IPS-15b (cell line): ENCODE data around the gene COL23A1.

Experiments used
- H3K27me3 ChIP-seq: one replicate; pipeline ENCODE4 v1.6.1; 2013; ENCODE audit warnings: low read length; ENCODE audit not compliant: control insufficient read depth, insufficient read depth
- H3K36me3 ChIP-seq: one replicate; pipeline ENCODE4 v1.6.1; 2013; ENCODE audit warnings: low read length; ENCODE audit not compliant: control insufficient read depth, insufficient read depth
- H3K4me1 ChIP-seq: one replicate; pipeline ENCODE4 v1.6.1; 2013; ENCODE audit warnings: mild to moderate bottlenecking, low read length; ENCODE audit not compliant: control insufficient read depth, insufficient read depth
- H3K4me3 ChIP-seq: one replicate; pipeline ENCODE4 v1.5.1; 2013; ENCODE audit warnings: low read depth, low read length
- H3K9ac ChIP-seq: one replicate; pipeline ENCODE4 v1.6.1; 2013; ENCODE audit warnings: low read depth, mild to moderate bottlenecking, low read length
- H3K9me3 ChIP-seq: one replicate; pipeline ENCODE4 v1.6.1; 2013; ENCODE audit warnings: mild to moderate bottlenecking, low read length; ENCODE audit not compliant: control insufficient read depth, insufficient read depth

The COL23A1 gene

DNA sequence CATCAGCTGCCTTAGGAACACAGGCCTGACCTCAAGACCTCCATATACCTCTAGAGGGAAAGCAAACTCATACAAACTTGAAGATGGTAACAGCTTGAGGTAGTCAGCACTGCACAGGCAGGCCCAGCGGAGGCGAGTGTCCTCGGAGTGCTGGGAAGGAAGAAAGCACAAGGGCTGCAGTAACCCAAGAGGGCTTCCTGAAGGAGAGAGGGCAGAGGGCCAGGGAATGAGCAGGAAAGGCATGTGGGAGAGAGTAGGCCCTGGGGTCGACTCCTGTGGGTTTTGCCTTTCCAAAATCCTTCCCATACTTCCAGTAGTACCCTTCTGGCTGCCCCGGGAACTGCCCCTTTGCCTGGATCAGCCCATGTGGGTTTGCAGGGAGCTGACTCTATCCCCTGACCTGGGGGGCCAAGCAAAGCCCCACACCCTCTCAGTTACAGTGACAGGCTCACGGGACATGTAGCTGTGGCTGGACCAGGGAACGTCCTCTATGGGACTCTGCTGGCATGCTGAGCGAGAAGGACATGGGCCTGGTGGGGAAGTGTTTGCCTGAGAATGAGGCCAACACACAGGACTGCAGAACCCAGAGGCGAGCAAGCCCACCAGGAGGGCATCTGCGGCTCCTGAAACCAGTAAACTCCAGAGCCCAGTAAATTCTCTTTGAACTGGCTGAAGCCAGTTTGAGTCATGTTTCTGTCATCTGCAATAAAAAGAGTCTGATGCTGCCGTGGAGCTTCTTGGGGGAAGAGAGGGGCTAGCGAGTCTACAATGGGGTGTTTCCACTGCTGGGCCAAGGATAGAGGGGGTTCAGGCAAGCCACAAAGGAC is 64.1 kb downstream of the COL23A1 start:
- H3K4me3 ChIP-seq, result no peak overlapping the region
- peaks cover 6% of the 10 kb centered on the region for H3K4me1 ChIP-seq
- peaks cover 6% of the 10 kb centered on the region for H3K36me3 ChIP-seq
- no peaks in the 10 kb centered on the region for H3K27me3 ChIP-seq
- no peak overlapping the region for H3K9ac ChIP-seq
- H3K9me3 ChIP-seq, result no peaks in the 10 kb centered on the region

DNA sequence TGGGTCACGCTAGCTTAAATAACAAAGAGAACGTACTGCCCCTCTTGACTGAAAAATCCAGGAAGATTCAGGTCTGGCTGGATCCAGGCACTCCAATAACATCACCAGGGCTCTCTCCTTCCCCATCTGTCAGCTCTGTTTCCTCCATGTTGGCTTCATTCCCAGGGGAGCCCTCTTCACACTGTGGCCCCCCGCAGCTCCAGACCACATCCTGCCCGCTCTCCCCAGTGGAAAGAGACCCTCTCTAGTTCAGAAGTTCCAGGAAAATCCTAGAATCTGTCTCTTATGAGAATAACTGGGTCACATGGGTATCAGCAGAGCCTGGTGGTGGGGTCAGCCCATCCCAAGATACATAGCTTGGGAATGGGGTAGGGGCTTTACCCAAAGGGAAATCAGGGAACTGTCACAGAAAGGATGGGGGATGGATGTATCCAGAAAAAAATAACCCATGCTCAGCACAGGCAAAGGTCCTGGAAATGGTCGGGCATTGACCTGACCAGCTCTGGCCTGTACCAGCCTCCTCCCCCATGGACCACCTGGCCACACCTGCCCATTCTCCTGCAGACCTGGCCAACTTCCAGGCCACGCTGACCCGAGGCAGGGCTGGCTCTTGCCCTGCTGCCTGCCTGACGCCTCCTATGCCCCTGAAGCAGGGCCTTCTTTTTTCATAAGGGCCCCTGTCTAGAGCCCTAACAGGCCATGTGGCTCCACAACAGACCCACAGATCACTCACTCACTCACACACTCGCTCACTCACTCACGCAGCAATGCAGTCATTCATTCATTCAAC is 65.9 kb downstream of the COL23A1 start:
- Histone ChIP-seq H3K36me3 (peaks cover 3% of the 10 kb centered on the region), H3K9ac (no peak overlapping the region), H3K27me3 (no peaks in the 10 kb centered on the region), H3K4me3 (no peak overlapping the region), H3K9me3 (no peaks in the 10 kb centered on the region), H3K4me1 (peaks cover 6% of the 10 kb centered on the region)

DNA sequence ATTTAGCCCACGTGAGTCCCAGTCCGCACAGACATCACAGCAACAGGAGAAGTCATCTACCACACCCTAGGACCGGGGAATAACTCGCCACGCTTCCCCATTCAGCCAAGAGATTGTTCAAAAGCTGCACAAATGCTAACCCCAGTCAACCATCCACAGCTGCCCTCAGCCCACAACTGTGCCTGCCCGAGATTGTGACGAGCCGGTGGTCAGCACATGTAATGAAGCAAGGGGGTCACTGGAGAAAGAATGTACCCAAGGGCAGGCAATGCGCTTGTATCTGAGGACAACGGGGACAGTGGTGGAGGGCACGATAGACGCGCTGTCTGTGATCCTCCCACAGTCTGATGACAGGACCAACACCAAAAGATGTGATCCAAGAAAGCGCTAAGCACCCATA is 67.8 kb downstream of the COL23A1 start:
- peaks cover 2% of the 10 kb centered on the region for H3K9me3 ChIP-seq
- H3K4me3 ChIP-seq, result no peak overlapping the region
- peaks cover 3% of the 10 kb centered on the region for H3K36me3 ChIP-seq
- peaks cover 6% of the 10 kb centered on the region for H3K4me1 ChIP-seq
- H3K9ac ChIP-seq, result no peak overlapping the region
- H3K27me3 ChIP-seq, result no peaks in the 10 kb centered on the region

DNA sequence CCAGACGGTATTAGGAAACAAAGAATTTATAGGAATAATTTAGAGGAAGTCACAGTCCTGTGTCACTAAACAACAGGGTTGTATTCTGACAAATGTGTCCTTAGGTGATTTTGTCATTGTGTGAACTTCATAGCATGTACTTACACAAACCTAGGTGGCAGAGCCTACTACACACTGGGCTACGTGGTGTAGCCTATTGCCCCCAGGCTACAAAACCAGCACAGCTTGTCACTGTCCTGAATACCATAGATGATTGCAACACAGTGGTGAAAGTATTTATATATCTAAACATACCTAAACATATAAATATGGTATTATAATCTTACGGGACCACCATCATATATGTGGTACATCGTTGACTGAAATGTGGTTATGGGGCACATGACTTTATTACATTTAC is 69.3 kb downstream of the COL23A1 start:
- H3K4me3 ChIP-seq, result no peak overlapping the region
- H3K36me3 ChIP-seq, result peaks cover 3% of the 10 kb centered on the region
- peaks cover 2% of the 10 kb centered on the region for H3K9me3 ChIP-seq
- H3K9ac ChIP-seq, result no peak overlapping the region
- H3K4me1 ChIP-seq, result no peaks in the 10 kb centered on the region
- H3K27me3 ChIP-seq, result no peaks in the 10 kb centered on the region

DNA sequence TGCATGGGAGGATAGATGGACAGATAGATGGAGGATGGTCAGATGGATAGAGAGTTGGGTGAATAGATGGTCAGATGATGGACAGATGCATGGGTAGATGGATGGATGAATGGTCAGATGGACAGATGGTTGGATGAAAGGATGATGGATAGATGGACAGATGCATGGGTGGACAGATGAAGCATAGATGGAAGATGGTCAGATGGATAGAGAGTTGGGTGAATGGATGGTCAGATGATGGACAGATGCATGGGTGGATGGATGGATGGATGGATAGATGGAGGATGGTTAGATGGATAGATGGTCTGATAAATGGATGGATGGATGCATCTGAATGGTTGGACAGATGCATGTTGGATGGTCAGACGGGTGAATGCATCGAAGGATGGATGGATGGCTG is 70.4 kb downstream of the COL23A1 start:
- Histone ChIP-seq H3K27me3 (no peaks in the 10 kb centered on the region), H3K4me1 (no peaks in the 10 kb centered on the region), H3K36me3 (peaks cover 3% of the 10 kb centered on the region)

DNA sequence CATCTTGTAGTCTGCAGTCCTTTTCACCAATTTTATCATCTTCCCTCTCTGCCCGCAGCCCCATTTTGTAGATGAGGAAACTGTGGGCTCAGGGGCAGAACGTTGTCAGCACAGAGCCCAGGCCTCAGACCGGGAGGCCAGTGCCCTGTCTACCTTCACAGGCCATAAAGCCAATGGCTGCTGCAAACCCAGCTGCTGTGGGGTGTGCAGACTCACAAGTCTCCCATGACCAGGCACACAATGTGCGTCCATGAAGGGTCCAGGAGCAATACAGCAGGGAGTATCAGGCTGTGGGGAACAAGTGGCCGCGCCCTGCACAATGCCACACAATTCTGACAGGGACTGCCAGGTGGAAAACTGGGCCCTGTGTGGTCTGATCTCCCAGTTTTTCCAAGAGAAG is 71.0 kb downstream of the COL23A1 start:
- Histone ChIP-seq H3K36me3 (peaks cover 3% of the 10 kb centered on the region), H3K9me3 (peaks cover 2% of the 10 kb centered on the region), H3K9ac (no peak overlapping the region), H3K27me3 (no peaks in the 10 kb centered on the region), H3K4me1 (no peaks in the 10 kb centered on the region), H3K4me3 (no peak overlapping the region)

More for the DNA sequence above, 70.4 kb downstream of the COL23A1 start:
- no peak overlapping the region for H3K4me3 ChIP-seq
- no peak overlapping the region for H3K9ac ChIP-seq
- H3K9me3 ChIP-seq, result peaks cover 2% of the 10 kb centered on the region

DNA sequence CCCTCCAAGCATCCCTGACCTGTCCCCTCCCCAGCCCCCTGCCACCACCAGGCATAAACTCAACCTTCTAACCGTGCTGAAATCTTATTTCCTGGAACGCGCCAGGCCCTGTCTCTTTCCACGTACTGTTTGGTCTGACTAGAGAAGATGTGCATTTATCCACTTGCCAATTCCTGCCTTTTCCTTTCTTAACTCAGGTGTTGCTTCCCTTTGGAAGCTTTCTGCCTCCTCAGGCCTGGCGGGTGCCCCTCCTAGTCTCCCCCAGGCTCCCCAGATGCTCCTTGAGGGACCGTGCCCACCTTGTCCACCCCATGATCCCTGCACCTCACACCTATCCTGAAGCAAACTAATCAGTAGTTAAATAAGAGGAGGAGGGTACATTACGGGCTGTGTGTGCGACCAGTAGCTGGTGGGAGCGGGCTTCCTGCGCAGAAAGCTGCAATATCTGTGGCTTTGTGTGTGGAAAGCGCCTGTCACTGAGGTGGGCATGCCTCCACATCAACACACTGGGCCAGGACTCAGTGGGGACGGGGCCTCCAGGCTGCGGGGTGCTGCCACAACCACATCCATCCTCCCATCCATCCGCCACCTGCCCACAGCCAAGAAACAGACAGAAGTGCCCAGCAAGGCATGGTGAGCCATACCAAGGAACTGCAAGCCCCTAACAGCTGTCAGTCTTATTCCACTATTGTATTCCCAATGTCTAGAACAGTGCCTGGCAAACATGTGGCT is 73.5 kb downstream of the COL23A1 start:
- H3K27me3 ChIP-seq, result no peaks in the 10 kb centered on the region
- H3K9ac ChIP-seq, result no peak overlapping the region
- H3K9me3 ChIP-seq, result peaks cover 2% of the 10 kb centered on the region
- H3K4me3 ChIP-seq, result no peak overlapping the region
- no peaks in the 10 kb centered on the region for H3K36me3 ChIP-seq
- no peaks in the 10 kb centered on the region for H3K4me1 ChIP-seq

DNA sequence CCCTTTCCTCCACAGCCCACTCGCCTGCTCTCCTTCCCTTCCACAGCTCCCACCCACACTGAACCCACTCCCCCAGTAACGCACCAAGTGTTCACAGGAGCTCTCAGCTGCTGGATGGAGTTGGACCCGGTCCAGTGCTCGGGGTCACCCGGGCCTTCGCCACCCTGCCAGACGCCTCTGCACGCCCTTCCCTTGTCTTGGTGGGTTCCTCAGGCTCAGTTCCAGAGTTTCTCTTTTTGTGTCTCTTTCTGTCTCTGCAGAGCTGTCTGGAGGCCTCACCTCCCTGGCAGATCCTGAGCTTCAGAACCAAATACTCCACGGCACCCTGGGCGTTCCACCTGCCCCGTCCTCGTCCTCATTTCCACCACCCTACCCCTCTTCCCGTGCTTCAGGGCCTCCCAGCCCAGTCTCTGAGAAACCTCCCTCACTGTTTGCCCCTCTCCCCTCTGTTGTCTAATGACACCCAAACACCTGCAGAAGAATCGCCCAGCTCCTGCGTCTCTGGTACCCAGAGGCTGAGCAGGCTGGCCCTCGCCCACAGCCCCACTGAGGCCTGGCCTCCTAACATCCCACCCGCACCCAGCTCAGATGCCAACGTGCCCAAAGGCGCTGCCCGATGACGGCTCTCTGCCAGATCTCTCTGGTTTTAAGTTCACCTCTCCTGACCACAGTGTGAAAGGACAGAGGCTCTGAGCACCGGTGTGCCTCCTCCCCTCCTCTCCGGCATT is 74.3 kb downstream of the COL23A1 start:
- Histone ChIP-seq H3K36me3 (no peaks in the 10 kb centered on the region), H3K4me3 (no peak overlapping the region), H3K9me3 (peaks cover 2% of the 10 kb centered on the region), H3K9ac (no peak overlapping the region), H3K4me1 (no peaks in the 10 kb centered on the region), H3K27me3 (no peaks in the 10 kb centered on the region)

DNA sequence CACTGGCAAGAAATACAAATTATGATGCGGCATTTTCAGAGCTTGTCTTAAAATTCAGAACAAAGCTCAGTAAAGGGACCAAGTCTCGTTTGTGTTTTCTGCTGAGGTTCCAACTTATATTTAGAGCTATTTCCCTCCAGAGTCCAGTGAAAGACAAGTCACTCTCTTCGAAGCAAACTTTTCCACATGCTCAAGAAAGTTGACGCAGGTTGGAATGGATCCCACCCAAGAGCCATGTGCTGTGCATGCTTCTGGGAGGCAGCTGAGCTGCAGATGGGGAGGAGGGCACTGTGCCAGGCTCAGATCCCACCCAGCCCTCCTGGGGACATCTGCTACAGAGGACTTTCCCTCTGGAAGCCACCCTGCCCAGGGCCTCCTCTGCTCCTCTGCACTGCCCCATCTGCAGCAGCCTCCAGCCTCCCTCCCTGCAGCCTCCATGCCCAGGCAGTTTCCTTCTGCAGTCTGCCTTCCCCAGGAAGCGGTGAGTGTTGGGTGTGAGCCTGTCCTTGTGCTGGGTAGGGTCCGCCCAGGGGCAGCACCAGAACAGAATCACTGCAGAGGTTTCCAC is 75.3 kb downstream of the COL23A1 start:
- no peaks in the 10 kb centered on the region for H3K36me3 ChIP-seq
- no peaks in the 10 kb centered on the region for H3K27me3 ChIP-seq
- no peaks in the 10 kb centered on the region for H3K4me1 ChIP-seq
- peaks cover 2% of the 10 kb centered on the region for H3K9me3 ChIP-seq
- H3K4me3 ChIP-seq, result no peak overlapping the region
- no peak overlapping the region for H3K9ac ChIP-seq

DNA sequence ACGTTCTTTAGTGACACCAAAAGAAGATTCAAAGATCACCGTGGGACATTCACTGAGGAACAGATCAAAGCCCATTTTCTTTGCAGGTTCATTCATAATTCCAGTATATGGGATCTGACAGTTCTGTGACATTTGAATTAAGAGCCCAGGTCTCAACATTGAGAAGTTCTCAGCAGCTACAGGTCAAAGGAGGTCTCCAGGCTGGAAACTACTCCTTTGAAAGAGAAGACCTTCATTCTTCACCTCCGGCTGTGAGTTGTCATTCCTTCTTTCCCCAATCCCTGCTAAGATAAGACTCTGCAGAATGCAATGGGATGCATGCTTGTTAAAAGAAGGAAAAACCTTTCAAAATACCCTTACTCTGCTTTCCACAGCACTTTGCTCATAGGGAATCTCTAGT is 79.0 kb downstream of the COL23A1 start:
- H3K4me1 ChIP-seq, result no peaks in the 10 kb centered on the region
- no peak overlapping the region for H3K4me3 ChIP-seq
- no peaks in the 10 kb centered on the region for H3K9me3 ChIP-seq
- H3K27me3 ChIP-seq, result no peaks in the 10 kb centered on the region
- H3K36me3 ChIP-seq, result no peaks in the 10 kb centered on the region
- no peak overlapping the region for H3K9ac ChIP-seq

DNA sequence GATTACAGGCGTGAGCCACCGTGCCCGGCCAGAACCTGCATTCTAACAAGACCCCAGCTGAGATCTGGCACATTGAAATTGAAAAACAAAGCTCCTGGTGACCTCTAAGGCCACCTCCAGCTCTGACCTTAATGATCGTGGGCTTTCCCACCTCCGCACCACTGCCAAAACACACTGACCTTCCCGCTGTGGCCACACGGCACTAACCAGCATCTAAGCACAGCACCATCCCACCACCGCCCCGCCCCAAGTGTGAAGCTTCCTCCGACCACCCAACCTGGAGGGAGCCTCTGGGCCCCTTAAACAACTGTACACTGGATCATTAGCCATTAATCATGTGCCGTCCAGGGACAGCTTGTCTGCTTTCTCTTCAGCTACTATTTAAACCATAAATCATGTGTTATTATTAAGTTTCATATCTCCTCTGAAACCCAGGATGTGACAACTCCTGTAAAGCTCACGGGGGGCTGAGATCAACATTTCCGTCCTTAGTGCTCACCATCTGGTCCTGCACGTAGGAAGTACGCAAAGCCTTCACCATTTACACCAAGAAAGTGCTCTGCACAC is 80.6 kb downstream of the COL23A1 start:
- peaks cover 3% of the 10 kb centered on the region for H3K36me3 ChIP-seq
- no peak overlapping the region for H3K9ac ChIP-seq
- no peaks in the 10 kb centered on the region for H3K27me3 ChIP-seq
- no peak overlapping the region for H3K4me3 ChIP-seq
- H3K9me3 ChIP-seq, result no peaks in the 10 kb centered on the region
- no peaks in the 10 kb centered on the region for H3K4me1 ChIP-seq
